Measurements from ENCODE around the gene ZSCAN9.

ZSCAN9 gene

DNA sequence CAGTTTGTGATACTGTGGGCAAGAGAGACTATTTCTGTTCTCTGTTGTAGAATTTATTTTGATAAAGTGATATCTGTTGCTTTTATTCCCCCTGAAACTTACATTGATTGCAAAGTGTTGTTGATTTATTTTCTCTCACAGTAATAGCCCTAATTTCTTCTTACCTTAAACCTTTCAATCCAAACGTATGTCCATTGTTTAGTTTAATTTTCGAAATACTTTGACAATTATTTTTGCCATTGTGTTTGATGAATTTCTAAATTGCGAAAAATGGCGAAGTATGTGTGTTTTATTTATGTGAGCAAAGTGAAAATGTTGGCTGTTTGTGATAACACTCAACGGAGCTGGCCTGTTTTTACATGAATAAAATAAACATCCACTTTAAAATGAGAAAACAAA is 41.5 kb downstream of the ZSCAN9 start:
- no peak for DNase-seq (ENCODE audit: low read depth)
- TF ChIP-seq, protein P1, sequence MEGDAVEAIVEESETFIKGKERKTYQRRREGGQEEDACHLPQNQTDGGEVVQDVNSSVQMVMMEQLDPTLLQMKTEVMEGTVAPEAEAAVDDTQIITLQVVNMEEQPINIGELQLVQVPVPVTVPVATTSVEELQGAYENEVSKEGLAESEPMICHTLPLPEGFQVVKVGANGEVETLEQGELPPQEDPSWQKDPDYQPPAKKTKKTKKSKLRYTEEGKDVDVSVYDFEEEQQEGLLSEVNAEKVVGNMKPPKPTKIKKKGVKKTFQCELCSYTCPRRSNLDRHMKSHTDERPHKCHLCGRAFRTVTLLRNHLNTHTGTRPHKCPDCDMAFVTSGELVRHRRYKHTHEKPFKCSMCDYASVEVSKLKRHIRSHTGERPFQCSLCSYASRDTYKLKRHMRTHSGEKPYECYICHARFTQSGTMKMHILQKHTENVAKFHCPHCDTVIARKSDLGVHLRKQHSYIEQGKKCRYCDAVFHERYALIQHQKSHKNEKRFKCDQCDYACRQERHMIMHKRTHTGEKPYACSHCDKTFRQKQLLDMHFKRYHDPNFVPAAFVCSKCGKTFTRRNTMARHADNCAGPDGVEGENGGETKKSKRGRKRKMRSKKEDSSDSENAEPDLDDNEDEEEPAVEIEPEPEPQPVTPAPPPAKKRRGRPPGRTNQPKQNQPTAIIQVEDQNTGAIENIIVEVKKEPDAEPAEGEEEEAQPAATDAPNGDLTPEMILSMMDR (IDR thresholded peaks at IDR 0.05; ENCODE audit: low read length, missing control alignments): no peak
- H3K4me3 ChIP-seq (replicated peaks; ENCODE audit: low read depth, low read length): peak overlapping the region; percentile 65

DNA sequence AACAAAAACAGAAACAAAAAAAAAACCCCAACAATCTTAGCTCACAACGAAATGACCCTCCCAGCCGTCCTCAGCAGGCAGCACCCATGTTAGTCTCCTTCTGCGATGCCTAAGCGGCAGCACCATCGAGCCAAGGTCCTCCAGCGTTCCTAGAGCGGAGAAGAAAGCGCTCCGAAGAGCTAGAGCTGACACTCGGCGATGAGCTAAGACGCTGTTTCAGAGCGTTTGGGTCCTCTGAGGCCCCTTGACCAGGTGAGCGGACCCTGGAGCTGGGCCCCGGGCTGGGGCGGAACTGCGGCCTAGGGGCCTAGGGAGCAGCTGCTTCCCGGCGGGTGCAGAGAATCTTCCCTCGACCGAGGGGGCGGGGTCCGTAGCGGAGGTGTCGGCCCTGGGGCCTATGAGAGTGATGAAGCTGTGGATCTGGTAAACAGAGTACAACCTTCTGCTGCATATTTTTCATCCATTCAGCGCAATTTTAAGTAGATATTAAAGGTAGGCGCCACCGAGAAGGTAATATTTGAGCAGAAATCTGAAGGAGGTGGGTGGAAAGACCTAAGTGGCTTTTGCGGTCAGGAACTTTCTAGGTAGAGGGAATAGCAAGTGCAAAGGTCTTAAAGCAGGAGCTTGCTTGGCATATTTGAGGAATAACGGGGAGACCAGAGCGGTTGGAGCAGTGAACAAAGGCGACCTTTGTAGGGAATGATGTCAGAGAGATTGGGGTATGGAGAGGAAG is 42.1 kb downstream of the ZSCAN9 start, which contains the start of gene ZSCAN26:
ZSCAN26 (plus strand) TSS at position 182 of the 733 bp plus-strand sequence. CDS start 4,777 bp downstream, outside the sequence.
- H3K4me3 ChIP-seq (replicated peaks; ENCODE audit: low read depth, low read length): peak within 1 kb of the TSS; percentile 65
- TF ChIP-seq, protein P1 (IDR thresholded peaks at IDR 0.05; ENCODE audit: low read length, missing control alignments): no peak
- DNase-seq (ENCODE audit: low read depth): peak; percentile 95

DNA sequence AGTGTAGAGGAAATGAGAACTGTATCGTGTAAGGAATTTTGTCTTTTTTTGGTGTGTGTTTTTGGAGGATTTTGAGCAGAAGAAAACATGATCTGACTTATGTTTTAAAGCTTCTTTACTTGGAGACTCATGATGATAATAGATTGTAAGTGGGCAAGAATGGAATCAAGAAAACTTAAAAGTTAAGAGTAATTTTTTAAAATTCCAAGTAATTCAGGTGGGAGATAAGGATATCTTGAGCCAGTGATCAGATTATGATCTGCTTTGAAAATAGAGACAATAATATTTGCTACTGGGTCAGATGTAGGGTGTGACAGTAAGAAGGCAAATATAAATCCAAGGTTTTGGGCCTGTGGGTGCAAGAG is 42.6 kb downstream of the ZSCAN9 start:
- no peak for DNase-seq (ENCODE audit: low read depth)
- TF ChIP-seq, protein P1 (IDR thresholded peaks at IDR 0.05; ENCODE audit: low read length, missing control alignments): no peak
- H3K4me3 ChIP-seq (replicated peaks; ENCODE audit: low read depth, low read length): peak overlapping the region; percentile 65

DNA sequence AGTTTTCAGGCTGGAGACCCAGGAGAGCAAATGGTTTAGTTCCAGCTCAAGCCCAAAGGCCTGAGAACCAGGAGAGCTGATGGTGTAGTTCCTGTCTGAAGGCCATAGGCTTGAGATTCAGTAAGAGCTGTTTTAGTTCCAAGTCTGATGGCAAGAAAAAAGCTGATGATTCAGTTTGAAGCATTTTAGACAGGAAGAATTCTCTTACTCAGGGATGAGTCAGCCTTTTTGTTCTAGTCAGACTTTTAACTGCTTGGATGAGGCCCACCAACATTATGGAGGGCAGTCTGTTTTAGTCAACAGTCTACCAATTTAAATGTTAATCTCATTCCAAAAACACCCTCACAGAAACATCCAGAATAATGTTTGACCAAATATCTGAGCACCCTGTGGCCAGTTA is 44.4 kb downstream of the ZSCAN9 start:
- peak; percentile 88 for DNase-seq (ENCODE audit: low read depth)
- TF ChIP-seq, protein P1 (IDR thresholded peaks at IDR 0.05; ENCODE audit: low read length, missing control alignments): no peak
- H3K4me3 ChIP-seq (replicated peaks; ENCODE audit: low read depth, low read length): no peak overlapping the region

DNA sequence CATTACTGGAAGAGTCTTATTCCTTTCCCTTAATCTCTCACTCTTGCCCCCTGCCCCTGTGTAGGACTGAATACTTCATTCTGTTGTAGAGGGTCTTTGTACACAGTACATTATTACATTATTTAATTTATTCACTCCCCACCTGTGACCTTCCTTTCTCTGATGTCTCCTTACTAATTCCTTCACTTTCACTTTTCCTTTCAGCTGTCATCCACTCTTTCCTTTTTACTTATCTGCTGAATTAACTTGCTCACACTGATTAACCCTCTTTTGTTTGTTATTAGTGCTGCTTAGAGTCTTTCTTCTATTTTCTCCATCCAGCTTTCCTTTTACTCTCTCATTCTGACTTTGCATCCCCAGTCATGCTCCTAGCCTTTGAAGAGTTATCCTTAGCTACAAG is 49.8 kb downstream of the ZSCAN9 start:
- H3K4me3 ChIP-seq (replicated peaks; ENCODE audit: low read depth, low read length): no peak overlapping the region
- TF ChIP-seq, protein P1 (IDR thresholded peaks at IDR 0.05; ENCODE audit: low read length, missing control alignments): no peak
- no peak for DNase-seq (ENCODE audit: low read depth)

DNA sequence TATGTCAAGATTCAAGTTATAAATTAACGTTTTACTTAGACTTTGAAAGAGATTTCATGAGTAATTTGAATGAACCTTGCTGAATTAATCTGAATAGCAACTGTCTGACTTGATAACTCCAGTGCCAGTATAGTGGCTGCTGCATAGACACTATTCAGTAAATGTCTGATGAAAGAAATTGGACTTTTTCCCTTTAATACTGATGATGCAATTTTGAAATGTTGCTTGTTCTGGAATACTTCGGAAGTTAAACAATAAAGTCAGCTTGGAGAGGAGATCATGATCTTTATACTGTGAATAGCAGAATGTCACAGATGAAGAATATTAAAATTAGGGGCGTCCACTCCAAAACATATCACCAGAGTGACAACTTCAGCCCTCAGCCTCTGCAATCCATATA is 52.7 kb downstream of the ZSCAN9 start:
- peak; percentile 13 for DNase-seq (ENCODE audit: low read depth)
- TF ChIP-seq, protein P1 (IDR thresholded peaks at IDR 0.05; ENCODE audit: low read length, missing control alignments): no peak
- no peak overlapping the region for H3K4me3 ChIP-seq (replicated peaks; ENCODE audit: low read depth, low read length)
